Measurements from ENCODE around the gene P4HA2. TPM values are rescaled to one million over a fixed set of nuclear protein-coding genes. Genes with fewer than 3 reads are reported as not detected.

P4HA2 gene
- total RNA-seq, 4 donors from 2014 or later, result 22.1 to 53.5 (median 32.7) TPM

GRCh38 chr5:132256086-132256782 lies 28.6 kb upstream of the P4HA2 start:
- no peak for DNase-seq
- TF ChIP-seq POLR2AphosphoS5 (IDR thresholded peaks at IDR 0.05) (no peak), EP300 (IDR thresholded peaks at IDR 0.05; ENCODE audit: low read depth) (no peak), POLR2A (IDR thresholded peaks at IDR 0.05) (no peak)
- TF ChIP-seq, protein P1, sequence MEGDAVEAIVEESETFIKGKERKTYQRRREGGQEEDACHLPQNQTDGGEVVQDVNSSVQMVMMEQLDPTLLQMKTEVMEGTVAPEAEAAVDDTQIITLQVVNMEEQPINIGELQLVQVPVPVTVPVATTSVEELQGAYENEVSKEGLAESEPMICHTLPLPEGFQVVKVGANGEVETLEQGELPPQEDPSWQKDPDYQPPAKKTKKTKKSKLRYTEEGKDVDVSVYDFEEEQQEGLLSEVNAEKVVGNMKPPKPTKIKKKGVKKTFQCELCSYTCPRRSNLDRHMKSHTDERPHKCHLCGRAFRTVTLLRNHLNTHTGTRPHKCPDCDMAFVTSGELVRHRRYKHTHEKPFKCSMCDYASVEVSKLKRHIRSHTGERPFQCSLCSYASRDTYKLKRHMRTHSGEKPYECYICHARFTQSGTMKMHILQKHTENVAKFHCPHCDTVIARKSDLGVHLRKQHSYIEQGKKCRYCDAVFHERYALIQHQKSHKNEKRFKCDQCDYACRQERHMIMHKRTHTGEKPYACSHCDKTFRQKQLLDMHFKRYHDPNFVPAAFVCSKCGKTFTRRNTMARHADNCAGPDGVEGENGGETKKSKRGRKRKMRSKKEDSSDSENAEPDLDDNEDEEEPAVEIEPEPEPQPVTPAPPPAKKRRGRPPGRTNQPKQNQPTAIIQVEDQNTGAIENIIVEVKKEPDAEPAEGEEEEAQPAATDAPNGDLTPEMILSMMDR (IDR thresholded peaks at IDR 0.05), result no peak
- peak overlapping the region in 2 of 4 donors; percentile 87 to 97 for H3K27ac ChIP-seq
- no peak overlapping the region for H3K4me3 ChIP-seq
- H3K36me3 ChIP-seq, result no peaks in the 10 kb centered on the region
- no peaks in the 10 kb centered on the region for H3K9me3 ChIP-seq
- H3K4me1 ChIP-seq, result peaks cover 6 to 32% (median 22%) of the 10 kb centered on the region in 4 donors
- WGBS, 2 donors (ENCODE audit: low coverage in 1 of 2), result 80 to 95% methylated on average over 2 to 4 of the region's 4 CpGs
- H3K27me3 ChIP-seq, result peaks cover 17% of the 10 kb centered on the region
- in situ Hi-C loops (cut with MboI; ENCODE audit: low pct_ligation_motif_present in 1 of 4, low pct_unique_long_range_greater_than_20kb in 1 of 4, low sequenced_read_pairs in 3 of 4) (loop anchor here in 1 of 4 donors (25.0 kb wide), 1 partner anchor 281 kb away; the partner anchor contains the start of gene IL5), intact Hi-C loops (cut with DNase I; ENCODE audit: low total_unique reads) (loop anchor here (5.0 kb wide), 1 partner anchor 36 kb away; the partner anchor contains the start of gene SLC22A4)

DNA sequence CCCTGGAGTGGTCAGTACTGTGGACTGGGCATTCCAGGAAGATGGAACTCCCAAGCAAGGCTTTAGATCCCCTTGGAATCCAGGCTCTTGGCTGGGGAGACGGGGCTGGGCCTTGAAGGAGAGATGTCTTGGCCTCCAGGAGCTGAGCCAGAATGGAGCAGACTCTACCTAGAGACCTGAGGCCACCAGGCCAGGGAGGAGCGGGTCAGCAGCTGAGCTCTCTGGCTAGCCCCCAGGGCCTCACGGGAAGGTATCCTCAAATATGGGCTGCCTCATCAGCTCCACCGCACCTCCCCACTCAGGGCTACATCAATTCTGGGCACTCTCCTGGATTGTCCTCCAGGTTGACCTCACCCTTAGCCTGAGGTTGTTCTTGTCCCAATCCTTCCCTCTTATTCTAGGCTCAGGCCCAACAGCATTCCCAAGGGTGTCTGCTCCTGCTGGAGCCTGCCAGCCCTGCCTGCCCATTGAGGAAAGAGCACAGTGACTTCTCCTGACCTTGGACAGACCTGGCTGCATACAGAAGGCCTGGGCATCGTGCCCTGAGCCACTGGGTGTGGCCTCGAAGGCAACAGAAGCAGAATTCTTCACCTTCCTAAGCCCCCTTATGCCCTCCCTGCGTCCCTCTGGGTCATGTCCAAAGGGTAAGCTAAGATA lies 26.8 kb upstream of the P4HA2 start:
- Histone ChIP-seq H3K4me1 (peaks cover 0 to 17% (median 8%) of the 10 kb centered on the region in 4 donors), H3K4me3 (no peak overlapping the region), H3K9me3 (no peaks in the 10 kb centered on the region), H3K27ac (no peak overlapping the region), H3K36me3 (no peaks in the 10 kb centered on the region), H3K27me3 (peaks cover 17% of the 10 kb centered on the region)
- in situ Hi-C loops (cut with MboI; ENCODE audit: low pct_ligation_motif_present in 1 of 4, low pct_unique_long_range_greater_than_20kb in 1 of 4, low sequenced_read_pairs in 3 of 4) (loop anchor here in 1 of 4 donors (25.0 kb wide), 1 partner anchor 283 kb away; the partner anchor contains the start of gene IL5), intact Hi-C loops (cut with DNase I; ENCODE audit: low total_unique reads) (no loop called here)
- TF ChIP-seq EP300 (IDR thresholded peaks at IDR 0.05; ENCODE audit: low read depth), result no peak
- TF ChIP-seq, protein P1 (IDR thresholded peaks at IDR 0.05), result no peak
- TF ChIP-seq POLR2AphosphoS5 (IDR thresholded peaks at IDR 0.05), result no peak
- no peak for TF ChIP-seq POLR2A (IDR thresholded peaks at IDR 0.05)
- DNase-seq, result peak; percentile 11
- WGBS, 2 donors (ENCODE audit: low coverage in 1 of 2), result 51% methylated on average over 6 of the region's 7 CpGs; no CpG with 5 or more reads in 1 of the 2 donors

DNA sequence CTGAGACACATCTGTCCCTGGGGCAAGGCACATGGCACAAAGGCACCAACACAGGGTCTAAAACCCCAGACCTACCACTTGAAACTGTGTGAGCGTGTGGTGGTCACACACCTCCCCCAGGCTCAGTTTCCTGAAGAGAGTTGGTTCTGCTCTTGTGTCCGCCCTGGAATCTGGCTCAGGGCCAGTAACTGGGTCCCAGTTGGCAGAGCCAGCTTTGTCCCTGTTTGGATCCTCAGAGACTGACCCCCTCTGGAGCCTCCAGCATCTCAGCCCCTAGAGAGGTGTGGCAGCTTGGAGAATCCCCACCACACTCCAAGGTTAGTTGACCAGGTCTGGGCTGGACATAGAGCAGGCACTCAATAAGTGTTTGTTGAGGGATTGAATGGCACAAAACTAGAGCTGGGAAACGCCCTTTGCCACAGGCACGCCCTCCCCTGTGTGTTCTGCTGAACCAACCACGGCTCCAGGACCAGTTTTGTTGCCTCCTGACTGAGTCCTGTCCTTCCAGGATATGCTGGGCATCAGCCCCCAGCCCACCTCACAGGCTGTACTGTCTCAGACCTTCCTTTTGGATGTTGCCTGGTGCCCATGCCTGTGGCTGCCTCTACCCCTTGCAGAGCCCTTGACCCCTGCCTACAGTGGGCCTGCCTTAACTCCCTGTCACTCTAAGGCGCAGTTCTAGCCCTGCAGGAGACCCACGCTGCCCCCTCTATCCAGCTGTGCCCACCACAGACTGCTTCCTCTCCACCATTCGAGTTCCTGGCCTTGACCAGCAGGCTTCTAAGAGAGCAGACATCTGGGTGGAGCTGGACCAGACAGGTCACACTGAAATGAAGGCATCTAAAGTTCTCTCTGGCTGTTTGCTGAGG lies 26.0 kb upstream of the P4HA2 start:
- 69% methylated on average over 8 of the region's 8 CpGs; no CpG with 5 or more reads in 1 of the 2 donors for WGBS, 2 donors (ENCODE audit: low coverage in 1 of 2)
- H3K4me3 ChIP-seq, result no peak overlapping the region
- peaks cover 17% of the 10 kb centered on the region for H3K27me3 ChIP-seq
- in situ Hi-C loops (cut with MboI; ENCODE audit: low pct_ligation_motif_present in 1 of 4, low pct_unique_long_range_greater_than_20kb in 1 of 4, low sequenced_read_pairs in 3 of 4) (loop anchor here in 1 of 4 donors (25.0 kb wide), 1 partner anchor 284 kb away; the partner anchor contains the start of gene IL5), intact Hi-C loops (cut with DNase I; ENCODE audit: low total_unique reads) (no loop called here)
- no peaks in the 10 kb centered on the region for H3K9me3 ChIP-seq
- no peaks in the 10 kb centered on the region for H3K36me3 ChIP-seq
- TF ChIP-seq, protein P1 (IDR thresholded peaks at IDR 0.05), result no peak
- TF ChIP-seq POLR2AphosphoS5 (IDR thresholded peaks at IDR 0.05) (no peak), EP300 (IDR thresholded peaks at IDR 0.05; ENCODE audit: low read depth) (no peak), POLR2A (IDR thresholded peaks at IDR 0.05) (no peak)
- peak; percentile 21 for DNase-seq
- no peak overlapping the region for H3K27ac ChIP-seq
- peaks cover 0 to 15% (median 5%) of the 10 kb centered on the region in 4 donors for H3K4me1 ChIP-seq
